A549 (cell line): ENCODE measurements around the gene PLD1.

ENCODE experiments used
- CBX8 ChIP-seq: fragments of 200-600 bp; sonication (generic); IDR thresholded peaks from 2 replicates; pipeline ENCODE4 v1.6.1; 2016
- CTCF ChIP-seq: fragments of >200 bp; sonication (Bioruptor Twin); formaldehyde crosslinking; IDR thresholded peaks from 3 replicates; pipeline ENCODE4 v1.5.1; 2016
- E2F6 ChIP-seq: IDR thresholded peaks from 2 replicates; pipeline ENCODE4 v1.6.1; 2012; ENCODE audit warnings: low read depth, borderline replicate concordance
- EP300 ChIP-seq, 2 experiments: fragments of >200 bp; sonication (Bioruptor Twin); formaldehyde crosslinking; IDR thresholded peaks; 2 replicates in 1 of 2; 3 replicates in 1 of 2; pipeline ENCODE4 v1.6.1; 2016 to 2017
- HEYL ChIP-seq: fragments of 250-450 bp; sonication (Bioruptor Pico); IDR thresholded peaks from 2 replicates; pipeline ENCODE4 v1.8.0; 2021; ENCODE audit warnings: mild to moderate bottlenecking, moderate library complexity
- JUNB ChIP-seq: fragments of >200 bp; sonication (Bioruptor Twin); formaldehyde crosslinking; IDR thresholded peaks from 2 replicates; pipeline ENCODE4 v1.6.1; 2016
- MYC ChIP-seq: IDR thresholded peaks from 2 replicates; pipeline ENCODE4 v1.6.1; 2012; ENCODE audit warnings: mild to moderate bottlenecking, inconsistent platforms, low read length, improper control_type of control experiment, borderline replicate concordance
- POLR2A ChIP-seq: IDR thresholded peaks from 2 replicates; pipeline ENCODE4 v1.6.1; 2012; ENCODE audit warnings: mild to moderate bottlenecking, low read length
- POLR2AphosphoS2 ChIP-seq: conservative IDR thresholded peaks from 2 replicates; pipeline ENCODE4 v1.6.1; 2012; ENCODE audit warnings: low read length, improper control_type of control experiment, inconsistent platforms
- RCOR1 ChIP-seq: fragments of 150-350 bp; IDR thresholded peaks from 2 replicates; pipeline ENCODE4 v1.6.1; 2014; ENCODE audit warnings: antibody characterized with exemption, low read length, low read depth
- SREBF2 ChIP-seq: fragments of 450-650 bp; IDR thresholded peaks from 2 replicates; pipeline ENCODE4 v1.6.1; 2014; ENCODE audit warnings: mild to moderate bottlenecking, moderate library complexity
- USF2 ChIP-seq: fragments of 450-650 bp; IDR thresholded peaks from 2 replicates; pipeline ENCODE4 v1.6.1; 2014; ENCODE audit warnings: antibody characterized with exemption
- ZFP36 ChIP-seq: fragments of 450-650 bp; IDR thresholded peaks from 2 replicates; pipeline ENCODE4 v1.6.1; 2014; ENCODE audit warnings: borderline replicate concordance; ENCODE audit not compliant: partially characterized antibody

- TF ChIP-seq E2F6 (no peak), CTCF (no peak), MYC (no peak), EP300 (IDR thresholded peaks at IDR 0.05) (no peak), SREBF2 (no peak), JUNB (no peak), POLR2A (no peak), POLR2AphosphoS2 (no peak), RCOR1 (no peak), ZFP36 (no peak), USF2 (no peak), HEYL (CRISPR knock-in tag) (no peak), CBX8 (no peak)
Observed at GRCh38 chr3:171802590-171802956, 7.7 kb downstream of the PLD1 start.
